ACC112 (cell line): Measurements from ENCODE around the gene FBXL13.

Source experiments
- H2AFZ ChIP-seq: fragments of 200-600 bp; sonication (generic); one replicate; pipeline ENCODE4 v1.6.0; 2017; ENCODE audit warnings: antibody characterized with exemption, low read length; ENCODE audit not compliant: unreplicated experiment
- H3K27ac ChIP-seq: fragments of 200-600 bp; sonication (generic); 2 replicates; pipeline ENCODE4 v1.5.1; 2014; ENCODE audit warnings: low read depth, mild to moderate bottlenecking, antibody characterized with exemption, low read length, moderate library complexity
- H3K27me3 ChIP-seq: fragments of 200-600 bp; sonication (generic); 2 replicates; pipeline ENCODE4 v1.6.1; 2014; ENCODE audit warnings: mild to moderate bottlenecking, antibody characterized with exemption, low read length, moderate library complexity, mixed read lengths; ENCODE audit not compliant: insufficient read depth
- H3K36me3 ChIP-seq: fragments of 200-600 bp; sonication (generic); 2 replicates; pipeline ENCODE4 v1.6.1; 2016; ENCODE audit warnings: mild to moderate bottlenecking, antibody characterized with exemption, low read length, moderate library complexity, mixed read lengths; ENCODE audit not compliant: insufficient read depth
- H3K4me1 ChIP-seq: fragments of 200-600 bp; sonication (generic); one replicate; pipeline ENCODE4 v1.6.1; 2016; ENCODE audit warnings: low read length, mixed read lengths; ENCODE audit not compliant: insufficient read depth, unreplicated experiment, control insufficient read depth
- H3K4me3 ChIP-seq: fragments of 200-600 bp; sonication (generic); 2 replicates; pipeline ENCODE4 v1.5.1; 2014; ENCODE audit warnings: mild to moderate bottlenecking, low read depth, low read length
- H3K79me2 ChIP-seq: fragments of 200-600 bp; sonication (generic); one replicate; pipeline ENCODE4 v1.6.0; 2016; ENCODE audit warnings: low read length; ENCODE audit not compliant: control insufficient read depth, unreplicated experiment, insufficient read depth

FBXL13 gene

DNA sequence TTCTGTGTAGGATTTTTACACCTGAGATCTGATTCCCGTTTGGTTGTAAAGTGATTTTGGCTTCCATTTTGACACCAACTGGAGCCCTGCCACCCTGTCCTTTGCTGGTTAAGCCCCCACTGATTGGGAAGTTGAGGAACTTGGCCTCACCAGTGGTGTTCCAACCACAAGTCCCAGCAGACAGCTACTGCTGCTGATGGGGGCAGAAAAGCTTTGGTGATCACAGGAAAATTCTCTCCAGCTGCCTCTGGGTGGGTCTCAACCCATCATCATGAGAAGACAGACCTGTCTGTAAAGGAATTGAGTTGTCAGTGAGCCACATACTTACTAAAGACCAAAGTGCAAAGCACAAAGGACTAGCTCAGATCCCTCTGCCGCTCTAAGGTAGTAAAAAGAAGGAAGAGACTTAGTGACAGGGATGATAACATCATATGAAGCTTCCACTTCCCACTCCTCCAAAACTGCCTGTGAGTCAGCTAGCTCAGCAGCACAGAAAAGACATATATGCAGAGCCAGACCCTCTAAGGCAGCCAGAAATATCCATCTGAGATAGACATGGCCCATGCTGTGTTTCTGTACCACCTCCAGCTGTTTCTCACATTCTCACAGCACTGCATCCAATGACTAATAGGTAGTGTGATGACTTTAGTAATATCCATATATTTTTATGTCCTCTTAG, 184.2 kb downstream of the FBXL13 start:
- Histone ChIP-seq H2AFZ (peak overlapping the region; percentile 80), H3K4me3 (no peak overlapping the region), H3K27ac (peak overlapping the region; percentile 94), H3K36me3 (no peaks in the 10 kb centered on the region), H3K4me1 (peaks cover 52% of the 10 kb centered on the region), H3K27me3 (no peaks in the 10 kb centered on the region), H3K79me2 (no peaks in the 10 kb centered on the region)

GRCh38 chr7:102889851-102890250, 184.7 kb downstream of the FBXL13 start:
- peaks cover 46% of the 10 kb centered on the region for H3K4me1 ChIP-seq
- peak overlapping the region; percentile 80 for H2AFZ ChIP-seq
- H3K79me2 ChIP-seq = no peaks in the 10 kb centered on the region
- H3K27ac ChIP-seq = peak overlapping the region; percentile 94
- no peaks in the 10 kb centered on the region for H3K27me3 ChIP-seq
- H3K4me3 ChIP-seq = no peak overlapping the region
- H3K36me3 ChIP-seq = 0 out of 2 replicates have a peak, but pooled peaks cover 2% of the 10 kb centered on the region

- Histone ChIP-seq H3K4me3 (no peak overlapping the region), H2AFZ (no peak overlapping the region), H3K4me1 (peaks cover 39% of the 10 kb centered on the region), H3K79me2 (no peaks in the 10 kb centered on the region), H3K27ac (no peak overlapping the region), H3K27me3 (no peaks in the 10 kb centered on the region), H3K36me3 (0 out of 2 replicates have a peak, but pooled peaks cover 2% of the 10 kb centered on the region)
Measured at GRCh38 chr7:102888561-102889233, 185.9 kb downstream of the FBXL13 start.

- peak overlapping the region; percentile 8 for H2AFZ ChIP-seq
Measured at GRCh38 chr7:102883098-102883860, 191.3 kb downstream of the FBXL13 start.

DNA sequence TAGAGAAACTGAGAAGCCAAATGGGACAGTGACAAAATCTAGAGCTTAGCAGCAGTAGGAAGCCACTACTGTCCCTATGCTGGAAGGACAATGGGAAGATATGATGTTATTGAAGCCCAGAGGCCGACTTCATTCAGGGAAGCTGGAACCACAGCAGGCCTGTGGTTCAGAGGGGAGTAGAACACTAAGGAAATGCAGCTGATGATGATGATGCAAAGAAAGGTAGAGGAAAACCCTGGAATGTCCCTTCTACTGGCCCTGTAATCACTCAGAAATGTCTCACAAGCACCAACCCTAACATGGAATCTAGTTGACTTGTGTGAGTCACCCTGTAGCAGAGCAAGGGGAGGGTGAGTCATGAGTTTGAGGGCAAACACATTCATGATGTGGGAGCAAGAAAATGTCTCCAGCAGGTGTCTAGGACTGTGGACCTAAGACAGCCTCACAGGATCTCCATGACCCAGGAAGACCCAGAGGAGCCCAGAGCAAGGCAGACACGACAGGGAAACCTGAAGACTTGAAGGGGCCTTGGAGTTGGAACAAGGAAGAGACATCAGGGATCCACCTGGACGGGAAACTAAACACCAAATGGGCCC, 198.8 kb downstream of the FBXL13 start:
- H3K4me3 ChIP-seq = no peak overlapping the region
- H3K4me1 ChIP-seq = peaks cover 54% of the 10 kb centered on the region
- peak overlapping the region; percentile 98 for H3K27ac ChIP-seq
- no peaks in the 10 kb centered on the region for H3K27me3 ChIP-seq
- H2AFZ ChIP-seq = no peak overlapping the region
- no peaks in the 10 kb centered on the region for H3K79me2 ChIP-seq
- no peaks in the 10 kb centered on the region for H3K36me3 ChIP-seq

More at GRCh38 chr7:102883098-102883860, 191.3 kb downstream of the FBXL13 start:
- no peaks in the 10 kb centered on the region for H3K27me3 ChIP-seq
- H3K4me1 ChIP-seq = peaks cover 14% of the 10 kb centered on the region
- H3K27ac ChIP-seq = no peak overlapping the region
- H3K4me3 ChIP-seq = no peak overlapping the region
- no peaks in the 10 kb centered on the region for H3K79me2 ChIP-seq
- H3K36me3 ChIP-seq = 0 out of 2 replicates have a peak, but pooled peaks cover 2% of the 10 kb centered on the region

DNA sequence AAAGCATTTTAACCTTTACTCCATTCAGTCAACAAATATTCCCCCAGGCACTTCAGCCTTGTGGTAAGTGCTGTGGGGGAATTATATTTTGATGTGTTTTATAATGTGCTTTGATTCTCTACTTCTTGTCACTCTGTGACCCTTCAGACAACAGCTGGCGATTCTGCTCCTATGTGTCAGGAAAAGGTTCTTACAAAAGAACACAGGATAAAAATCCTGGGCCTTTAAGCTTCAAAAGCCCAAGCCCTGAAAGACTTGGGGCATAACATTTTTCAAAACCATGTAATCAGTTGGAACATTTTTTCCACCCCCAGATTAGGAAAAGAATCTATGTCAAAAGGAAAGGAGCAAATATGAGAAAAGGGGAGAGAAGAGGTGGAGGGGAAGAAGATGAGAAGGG, 199.6 kb downstream of the FBXL13 start:
- Histone ChIP-seq H3K36me3 (no peaks in the 10 kb centered on the region), H3K27me3 (no peaks in the 10 kb centered on the region), H3K79me2 (no peaks in the 10 kb centered on the region), H3K4me3 (no peak overlapping the region), H3K4me1 (peaks cover 54% of the 10 kb centered on the region), H3K27ac (peak overlapping the region; percentile 98), H2AFZ (no peak overlapping the region)

DNA sequence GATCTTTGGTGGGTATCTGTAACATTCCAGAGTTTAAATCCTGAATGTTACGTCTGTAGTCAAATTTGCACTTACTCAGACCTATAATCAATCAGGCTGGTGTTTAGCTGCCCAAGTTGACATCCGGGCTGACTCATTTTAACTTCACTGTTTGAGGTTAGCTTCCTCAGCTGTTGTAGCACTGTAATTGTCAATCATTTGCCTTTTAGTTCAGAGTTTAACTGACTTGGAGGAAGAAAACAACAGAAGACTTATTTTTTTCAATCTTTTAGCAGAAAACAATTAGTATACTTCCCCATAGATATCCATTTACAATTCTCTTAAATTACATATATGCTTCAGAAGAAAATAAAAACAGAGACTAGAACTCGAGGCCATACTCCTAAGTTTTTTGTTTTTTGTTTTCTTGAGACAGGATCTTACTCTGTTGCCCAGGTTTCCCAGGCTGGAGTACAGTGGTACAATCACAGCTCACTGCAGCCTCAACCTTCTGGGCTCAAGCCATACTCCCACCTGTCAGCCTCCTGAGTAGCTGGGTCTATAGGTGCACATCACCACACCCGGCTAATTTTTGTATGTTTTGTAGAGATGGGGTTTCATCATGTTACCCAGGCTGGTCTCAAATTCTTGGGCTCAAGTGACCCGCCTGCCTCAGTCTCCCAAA, 200.3 kb downstream of the FBXL13 start:
- Histone ChIP-seq H3K4me1 (peaks cover 54% of the 10 kb centered on the region), H3K27ac (peak overlapping the region; percentile 98), H3K27me3 (no peaks in the 10 kb centered on the region), H3K36me3 (no peaks in the 10 kb centered on the region), H3K79me2 (no peaks in the 10 kb centered on the region), H3K4me3 (peak overlapping the region; percentile 6; the same call in 1 of the 2 replicates), H2AFZ (no peak overlapping the region)

DNA sequence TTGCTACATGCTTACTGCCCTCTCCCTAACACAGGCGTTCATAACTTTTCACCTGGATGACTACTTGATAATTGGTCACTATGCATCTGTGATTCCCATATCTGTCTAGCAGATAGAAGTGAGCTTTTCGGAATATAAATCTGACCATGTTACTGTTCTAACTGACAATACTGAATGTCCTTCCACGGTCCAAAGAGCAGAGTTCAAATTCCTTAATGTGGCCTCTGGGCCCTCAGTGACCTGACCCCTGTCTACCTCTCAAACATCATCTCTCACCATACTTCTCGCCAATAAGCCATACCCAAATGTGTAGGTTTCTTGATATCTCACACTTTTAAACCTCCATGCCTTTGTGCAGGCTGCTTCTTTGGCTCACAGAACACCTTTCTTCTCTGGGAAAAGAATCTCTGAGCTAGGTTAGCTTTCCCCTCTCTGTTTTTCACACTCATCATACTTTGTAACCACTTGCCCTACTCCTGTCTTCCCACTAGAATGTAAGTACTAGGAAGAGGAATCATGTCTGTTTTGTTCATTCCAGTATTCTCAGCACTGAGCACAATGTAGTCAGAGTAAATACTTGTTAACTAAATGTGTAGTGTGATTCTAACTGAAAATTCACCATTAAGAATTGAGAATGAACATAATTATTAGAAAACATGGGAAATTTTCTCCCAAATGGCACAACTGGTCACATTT, 201.0 kb downstream of the FBXL13 start:
- H3K36me3 ChIP-seq = no peaks in the 10 kb centered on the region
- H3K4me3 ChIP-seq = peak overlapping the region; percentile 6; the same call in 1 of the 2 replicates
- H3K79me2 ChIP-seq = no peaks in the 10 kb centered on the region
- no peaks in the 10 kb centered on the region for H3K27me3 ChIP-seq
- peak overlapping the region; percentile 98 for H3K27ac ChIP-seq
- H3K4me1 ChIP-seq = peaks cover 54% of the 10 kb centered on the region
- no peak overlapping the region for H2AFZ ChIP-seq

GRCh38 chr7:102872460-102872859, 202.1 kb downstream of the FBXL13 start:
- H3K27me3 ChIP-seq = no peaks in the 10 kb centered on the region
- peaks cover 54% of the 10 kb centered on the region for H3K4me1 ChIP-seq
- H3K79me2 ChIP-seq = no peaks in the 10 kb centered on the region
- H3K36me3 ChIP-seq = no peaks in the 10 kb centered on the region
- H3K4me3 ChIP-seq = peak overlapping the region; percentile 22; the same call in 1 of the 2 replicates
- peak overlapping the region; percentile 54 for H2AFZ ChIP-seq
- H3K27ac ChIP-seq = peak overlapping the region; percentile 98
